ENCODE results near the gene ADM.

Gene ADM

GRCh38 chr11:10328314-10329098 is 23.6 kb downstream of the ADM start:
- DNase-seq (ENCODE audit: low spot score) = peak; percentile 35

- no peak for DNase-seq (ENCODE audit: low spot score)
These were observed 24.5 kb downstream of the ADM start for GRCh38 chr11:10329356-10329755.

GRCh38 chr11:10329935-10330334 is 25.1 kb downstream of the ADM start:
- no peak for DNase-seq (ENCODE audit: low spot score)

- no peak for DNase-seq (ENCODE audit: low spot score)
These were observed 26.8 kb downstream of the ADM start for GRCh38 chr11:10331548-10332289.

- DNase-seq (ENCODE audit: low spot score) = no peak
These were observed 28.6 kb downstream of the ADM start for GRCh38 chr11:10333490-10333889.

- no peak for DNase-seq (ENCODE audit: low spot score)
These were observed 33.4 kb downstream of the ADM start for GRCh38 chr11:10338287-10338686.

GRCh38 chr11:10348650-10349280 is 43.9 kb downstream of the ADM start:
- DNase-seq (ENCODE audit: low spot score) = no peak

- DNase-seq (ENCODE audit: low spot score) = no peak
These were observed 44.4 kb downstream of the ADM start for GRCh38 chr11:10349281-10349665.

GRCh38 chr11:10349806-10350205 is 44.9 kb downstream of the ADM start:
- no peak for DNase-seq (ENCODE audit: low spot score)

GRCh38 chr11:10350334-10350733 is 45.5 kb downstream of the ADM start:
- no peak for DNase-seq (ENCODE audit: low spot score)

GRCh38 chr11:10351435-10351764 is 46.5 kb downstream of the ADM start:
- no peak for DNase-seq (ENCODE audit: low spot score)

GRCh38 chr11:10351765-10352641 is 47.1 kb downstream of the ADM start:
- no peak for DNase-seq (ENCODE audit: low spot score)

- DNase-seq (ENCODE audit: low spot score) = no peak
These were observed 48.2 kb downstream of the ADM start for GRCh38 chr11:10352921-10353550.

GRCh38 chr11:10354389-10354788 is 49.5 kb downstream of the ADM start:
- DNase-seq (ENCODE audit: low spot score) = no peak

- DNase-seq (ENCODE audit: low spot score) = no peak
These were observed 50.4 kb downstream of the ADM start for GRCh38 chr11:10355257-10355661.

- DNase-seq (ENCODE audit: low spot score) = no peak
These were observed 51.3 kb downstream of the ADM start for GRCh38 chr11:10356161-10356560.

Measured in globus pallidus (tissue), 1 donor.